GM21447 (cell line): Measurements from ENCODE around the gene ACIN1.
"Not testable (repeated sequence)": the region's sequence is repeated elsewhere in the genome, so short reads cannot be mapped to it uniquely, and the experiment has no call there.

Experiments used
- ATAC-seq: cut with Tn5 transposase; IDR thresholded peaks from one replicate; pipeline ENCODE4 v1.9.1; 2021; ENCODE audit not compliant: unreplicated experiment

The ACIN1 gene

GRCh38 chr14:23107620-23108019 is 12.7 kb upstream of the ACIN1 start:
- ATAC-seq: not testable (repeated sequence)

GRCh38 chr14:23106747-23107045 is 11.8 kb upstream of the ACIN1 start:
- ATAC-seq: no peak

DNA sequence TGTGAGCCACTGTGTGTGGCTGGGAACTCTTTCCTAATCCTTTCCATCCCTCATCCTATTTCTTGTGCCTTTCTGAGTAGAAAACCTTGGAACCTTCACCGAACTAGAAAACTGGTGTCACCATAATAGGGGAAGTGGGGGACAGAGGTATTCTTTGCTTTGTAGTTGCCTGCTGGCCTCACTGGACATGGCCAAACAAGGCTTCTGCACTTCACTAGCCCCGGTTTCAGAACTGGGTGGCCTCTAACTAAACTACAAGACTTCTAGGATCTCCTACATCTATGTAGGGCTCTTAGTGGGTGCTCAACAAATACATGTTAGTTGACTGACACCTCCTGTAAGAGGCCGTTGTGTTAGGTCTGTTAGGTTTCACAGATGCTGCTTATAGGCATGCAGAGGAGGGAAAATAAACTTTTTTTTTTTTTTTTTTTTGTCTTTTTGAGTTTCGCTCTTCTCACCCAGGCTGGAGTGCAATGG is 10.4 kb upstream of the ACIN1 start:
- no peak for ATAC-seq

DNA sequence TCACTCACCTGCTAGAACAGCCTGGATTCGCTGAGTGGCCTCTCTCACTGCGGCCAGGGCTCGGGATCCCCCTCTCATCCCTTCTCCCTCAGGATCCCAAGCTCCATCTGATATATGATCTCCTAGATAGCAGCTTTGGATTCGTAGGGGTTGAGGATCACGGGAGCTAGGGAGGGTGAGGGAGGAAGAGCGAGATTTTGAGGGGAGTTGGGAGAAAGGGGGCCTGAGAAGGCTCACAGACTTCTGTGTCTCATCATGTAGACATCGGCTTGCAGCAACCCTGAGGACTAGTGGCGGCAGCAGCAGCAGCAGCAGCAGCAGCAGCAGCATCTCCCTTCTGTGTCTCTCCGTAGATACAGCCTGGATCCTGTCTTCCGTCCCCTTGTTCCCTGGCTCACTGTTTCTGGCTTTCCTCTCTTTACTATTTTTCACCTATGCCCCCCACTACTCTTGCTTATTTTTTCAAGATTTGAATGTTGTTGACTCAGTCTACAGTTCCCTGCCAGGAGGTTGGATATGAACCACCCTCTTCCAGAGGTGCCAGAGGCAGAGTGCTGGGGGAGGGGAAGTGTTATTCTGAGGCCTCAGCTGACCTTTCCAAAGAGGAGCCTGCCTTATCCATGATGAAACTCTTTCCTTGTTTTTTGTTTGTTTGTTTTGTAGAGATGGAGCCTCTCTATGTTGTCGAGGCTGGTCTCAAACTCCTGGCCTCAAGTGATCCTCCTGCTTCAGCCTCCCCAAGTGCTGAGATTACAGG is 9.8 kb upstream of the ACIN1 start, which contains the start of gene CIROP:
Gene CIROP, minus strand, starts transcription at position 399 of the 757 bp plus-strand sequence. Its CDS starts 69 bp downstream, at position 330.
- ATAC-seq: no peak

DNA sequence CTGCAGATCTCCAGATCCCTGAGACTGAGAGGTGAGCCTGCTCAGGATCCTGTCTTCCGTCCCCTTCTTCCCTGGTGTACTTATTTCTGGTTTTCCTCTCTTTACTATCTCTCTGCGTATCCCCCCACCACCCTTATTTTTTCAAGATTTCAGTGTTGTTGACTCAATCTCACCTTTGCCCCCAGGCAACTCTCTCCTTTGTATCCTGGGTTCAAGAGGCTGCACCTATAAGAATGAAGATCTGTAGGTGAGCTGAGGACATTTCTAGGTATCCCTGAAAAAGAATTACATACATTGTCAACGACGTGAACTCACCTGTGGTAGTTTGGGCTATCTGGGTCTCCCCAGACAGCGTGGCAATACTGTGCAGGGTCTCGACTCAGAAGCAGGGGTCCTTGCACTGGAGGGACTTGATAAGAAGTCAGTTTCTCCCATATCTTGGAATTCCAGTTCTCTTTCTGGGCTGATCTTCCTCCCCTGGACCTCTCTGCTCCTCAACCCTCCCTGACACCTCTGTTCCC is 9.2 kb upstream of the ACIN1 start:
- no peak for ATAC-seq

GRCh38 chr14:23103581-23103980 is 8.6 kb upstream of the ACIN1 start:
- no peak for ATAC-seq

- ATAC-seq: no peak
Observed at GRCh38 chr14:23102801-23103200, 7.9 kb upstream of the ACIN1 start.

DNA sequence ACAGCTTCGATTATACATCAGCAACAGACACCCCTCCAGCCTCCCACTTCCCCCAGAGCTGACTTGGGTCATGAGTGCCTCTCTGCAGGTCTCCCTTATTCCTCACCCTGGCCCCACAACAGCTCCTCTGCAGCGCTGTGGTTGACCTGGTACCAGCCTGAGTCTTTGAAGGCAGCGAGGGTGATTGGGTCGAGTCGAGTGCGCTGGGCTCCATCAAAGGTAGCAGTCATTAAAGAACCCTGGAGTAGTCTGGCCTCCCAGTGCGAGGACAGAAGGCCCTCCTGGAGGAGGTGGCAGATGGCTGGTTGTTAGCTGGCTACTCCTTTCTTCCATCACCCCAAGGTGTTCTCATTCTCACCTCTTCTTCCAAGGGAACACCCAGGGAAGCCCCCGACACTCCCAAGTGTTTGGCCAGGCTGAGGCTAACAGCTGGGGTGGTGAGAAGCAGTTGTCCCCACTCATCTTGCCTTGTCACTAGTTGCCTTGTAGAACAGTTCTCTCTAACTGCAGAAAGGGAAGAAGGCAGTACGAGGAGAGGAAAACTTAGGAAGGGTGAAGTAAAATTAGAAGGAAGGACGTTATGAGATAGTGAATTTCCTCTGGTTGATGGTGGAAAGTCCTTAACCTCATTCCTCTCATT is 7.2 kb upstream of the ACIN1 start:
- no peak for ATAC-seq

- ATAC-seq: no peak
Observed at GRCh38 chr14:23101213-23101970, 6.5 kb upstream of the ACIN1 start.

GRCh38 chr14:23099212-23099861 is 4.4 kb upstream of the ACIN1 start:
- no peak for ATAC-seq

DNA sequence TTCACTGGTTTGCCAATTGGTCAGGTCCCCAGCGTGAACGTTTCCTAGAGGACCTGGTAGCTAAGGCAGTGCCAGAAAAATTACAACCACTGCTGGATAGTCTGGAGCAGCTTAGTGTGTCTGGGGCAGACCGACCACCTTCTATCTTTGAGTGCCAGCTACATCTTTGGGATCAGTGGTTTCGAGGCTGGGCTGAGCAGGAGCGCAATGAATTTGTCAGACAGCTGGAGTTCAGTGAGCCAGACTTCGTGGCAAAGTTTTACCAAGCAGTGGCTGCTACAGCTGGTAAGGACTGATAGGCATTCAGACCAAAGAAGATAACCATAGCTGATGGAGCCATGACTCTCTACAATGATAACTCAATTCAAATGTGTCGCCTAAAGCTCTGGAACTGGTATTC is 2.9 kb upstream of the ACIN1 start:
- no peak for ATAC-seq

DNA sequence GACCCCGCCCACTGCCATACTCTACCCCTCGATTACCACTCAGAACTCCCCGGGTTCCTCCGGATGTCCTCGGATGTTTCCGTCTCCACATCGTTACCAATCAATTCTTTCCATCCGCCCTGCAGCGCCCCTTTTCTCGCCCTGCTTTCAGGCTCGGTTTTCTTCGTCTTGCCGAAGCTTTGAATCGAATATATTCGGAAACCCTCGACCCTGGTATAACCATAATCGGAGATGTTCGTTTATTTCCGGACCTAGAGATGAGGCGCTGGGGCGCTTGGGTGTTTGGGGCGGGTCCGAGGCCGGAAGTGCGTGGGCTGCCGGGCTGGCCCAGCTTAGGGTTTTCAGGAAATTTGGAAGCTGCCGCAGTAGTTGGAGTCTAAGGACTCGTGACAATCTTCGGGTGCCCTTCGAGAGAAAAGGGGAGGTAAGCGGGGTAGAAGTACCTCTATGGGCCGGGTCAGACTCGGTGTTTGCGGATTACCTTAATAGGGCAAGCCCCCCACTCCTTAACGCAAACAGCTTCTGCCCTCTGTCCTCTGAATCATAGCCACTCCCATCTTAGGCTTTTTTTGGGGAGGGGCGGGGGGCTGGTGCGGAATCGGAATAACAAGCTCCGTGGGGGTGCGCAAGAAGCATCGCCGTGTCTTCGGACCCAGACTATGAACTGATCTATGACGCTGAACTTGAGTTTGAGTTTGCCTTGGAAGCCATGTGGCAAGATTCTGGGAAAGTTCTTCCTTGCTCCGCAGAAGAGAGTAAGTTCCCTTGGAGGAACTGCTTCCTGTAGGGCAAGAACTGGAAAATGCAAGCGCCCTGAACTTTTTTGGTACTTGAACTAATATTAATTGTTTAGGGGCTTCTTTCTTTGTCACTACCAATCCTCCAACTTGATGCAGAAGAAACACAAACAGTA is 516 bp upstream of the ACIN1 start, which contains the start of gene C14orf119:
Gene C14orf119, plus strand, starts transcription at position 310 of the 913 bp plus-strand sequence. CDS start 2,154 bp downstream, outside the sequence.
- ATAC-seq: peak; percentile 87

DNA sequence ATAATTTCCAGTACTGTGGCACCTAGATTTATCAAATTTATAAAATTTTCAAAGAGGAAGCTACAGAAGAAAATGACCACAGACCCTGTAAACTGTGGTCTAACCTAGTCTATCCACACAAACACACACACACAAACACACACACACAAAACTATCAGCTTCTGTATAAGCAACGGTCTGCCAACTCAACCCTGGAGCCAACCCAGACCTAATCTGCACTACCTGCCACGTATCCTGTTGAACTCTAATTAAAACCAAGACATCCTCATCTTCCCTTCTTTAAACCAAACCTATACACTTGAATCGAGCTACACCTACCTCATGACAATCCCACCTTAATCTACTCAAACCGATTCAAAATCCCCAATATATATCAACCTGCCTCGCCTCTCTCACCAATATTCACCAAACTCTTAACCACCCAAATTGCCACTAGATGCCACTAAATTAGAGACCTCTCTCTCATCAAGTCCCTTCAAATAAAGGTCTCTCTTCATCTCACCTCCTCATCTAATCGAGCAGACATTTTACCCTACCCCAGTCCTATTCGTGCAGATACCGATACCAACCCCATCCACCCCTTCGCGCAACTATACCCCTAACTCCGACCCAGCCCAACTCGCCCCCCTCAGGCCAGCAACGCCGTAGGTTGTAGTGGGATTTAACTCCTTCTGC is 808 bp downstream of the ACIN1 start:
- no peak for ATAC-seq

GRCh38 chr14:23093526-23093925 is 1.4 kb downstream of the ACIN1 start:
- ATAC-seq: no peak

DNA sequence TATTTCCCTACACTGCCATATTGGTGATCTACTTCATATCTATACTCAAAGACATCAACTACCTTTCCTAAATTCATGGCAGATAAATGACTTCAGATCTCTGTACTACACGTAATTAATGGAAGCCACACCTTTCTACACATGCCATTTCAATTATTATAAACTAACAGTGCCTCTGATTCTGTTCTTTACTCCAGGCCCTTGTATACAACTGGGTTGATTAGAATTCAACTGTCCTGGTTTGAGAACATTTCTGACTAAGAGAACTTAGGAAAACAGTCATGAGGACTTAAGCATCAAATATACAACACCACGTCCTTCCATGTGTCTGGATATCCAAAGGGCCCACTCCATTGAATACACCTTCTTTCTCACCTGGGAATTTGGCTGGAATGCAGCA is 1.8 kb downstream of the ACIN1 start:
- ATAC-seq: no peak

DNA sequence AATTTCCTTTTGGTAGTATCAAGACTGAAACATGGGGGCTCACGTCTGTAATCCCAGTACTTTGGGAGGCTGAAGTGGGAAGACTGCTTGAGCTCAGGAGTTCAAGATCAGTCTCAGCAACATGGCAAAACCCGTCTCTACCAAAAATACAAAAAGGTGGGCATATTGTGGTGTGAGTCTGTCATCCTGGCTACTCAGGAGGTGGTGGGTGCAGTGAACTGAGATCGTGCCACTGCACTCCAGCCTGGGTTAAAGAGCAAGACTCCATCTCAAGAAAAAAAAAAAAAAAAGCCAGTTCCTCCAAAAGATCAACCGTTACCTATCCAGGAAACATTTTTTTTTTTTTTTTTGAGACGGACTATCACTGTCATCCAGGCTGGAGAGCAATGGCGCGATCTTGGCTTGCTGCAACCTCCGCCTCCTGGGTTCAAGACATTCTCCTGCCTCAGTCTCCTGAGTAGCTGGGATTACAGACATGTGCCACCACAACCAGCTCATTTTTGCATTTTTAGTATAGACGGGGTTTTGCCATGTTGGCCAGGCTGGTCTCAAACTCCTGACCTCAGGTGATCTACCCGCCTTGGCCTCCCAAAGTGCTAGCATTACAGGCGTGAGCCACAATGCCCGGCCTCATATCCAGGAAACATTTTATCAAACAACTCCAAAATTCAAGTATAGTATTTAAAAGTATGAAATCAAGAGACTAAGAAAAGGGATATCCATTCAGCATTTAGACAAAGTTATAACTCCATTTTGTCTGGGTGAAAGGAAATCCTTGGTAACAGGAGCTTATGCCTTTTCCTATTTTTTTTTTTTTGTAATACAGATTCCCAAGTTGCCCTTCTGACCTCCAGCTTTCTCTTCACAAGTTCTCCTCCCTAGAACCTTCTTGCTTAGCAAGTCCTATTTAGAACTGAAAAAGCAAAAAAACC is 3.4 kb downstream of the ACIN1 start:
- ATAC-seq: no peak

GRCh38 chr14:23090254-23090636 is 4.7 kb downstream of the ACIN1 start:
- ATAC-seq: no peak

DNA sequence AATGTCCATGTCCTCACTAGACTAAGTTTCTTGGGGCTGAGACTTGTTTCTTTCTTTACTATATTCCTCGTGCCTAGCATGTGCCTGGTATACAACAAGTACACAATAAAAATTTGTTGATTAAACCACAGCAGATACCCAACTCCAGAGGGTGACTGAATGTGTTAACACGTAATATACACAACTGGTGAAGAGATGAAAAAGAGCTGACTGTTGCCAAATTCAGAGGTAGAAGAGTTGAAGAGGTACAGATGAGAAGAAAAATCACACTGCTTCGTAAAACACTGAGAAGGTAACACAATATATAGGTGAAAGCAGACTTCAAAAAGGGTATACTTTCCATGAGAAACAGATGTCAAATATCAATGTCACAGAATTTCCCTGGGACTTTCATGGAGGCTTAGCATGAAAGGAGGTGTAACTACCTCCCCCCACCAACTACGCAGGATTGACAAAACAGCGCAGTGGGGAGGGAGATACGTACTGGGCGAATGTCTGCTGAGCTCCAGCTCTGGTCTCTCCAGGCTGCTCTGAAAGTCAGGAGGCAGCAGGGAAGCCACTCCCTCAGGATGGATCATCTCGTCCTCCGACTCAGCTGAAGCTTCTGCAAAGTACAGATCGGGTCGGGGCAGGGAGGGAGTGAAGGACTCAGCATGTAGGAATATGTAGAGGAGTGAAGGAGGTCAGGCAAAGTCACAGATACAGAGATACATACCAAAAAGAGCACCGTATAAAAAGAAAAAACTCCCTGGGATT is 5.3 kb downstream of the ACIN1 start:
- ATAC-seq: no peak
